Cardiac septum (tissue), 1 donor: ENCODE results near the gene GUCA1A. TPM values are rescaled to one million over a fixed set of nuclear protein-coding genes. Genes with fewer than 3 reads are reported as not detected.
"Not testable (repeated sequence)": the region's sequence is repeated elsewhere in the genome, so short reads cannot be mapped to it uniquely, and the experiment has no call there.

ENCODE experiments used
- DNase-seq: peaks from one replicate; pipeline ENCODE4 v3.0.0-alpha.2; 2020; ENCODE audit warnings: low spot score
- intact Hi-C: fragments of 100-400 bp; cut with DNase I; formaldehyde crosslinking; loops from one replicate; pipeline ENCODE4 v1.14.0; 2022
- total RNA-seq: library from RNA; stranded (reverse); fragmentation: NEBNext Ultra II Directional; extraction: Animal tissue kit (Norgen Biotek cat#: 25700); gene quantifications from one replicate; pipeline ENCODE4 v1.2.1, GENCODE V29; 2021
- donor health status: DM: no; HTN: no; CAD: no.

The GUCA1A gene
- total RNA-seq, 1 donor from 2014 or later = not detected

GRCh38 chr6:42199106-42199981 is 26.2 kb downstream of the GUCA1A start:
- no peak for DNase-seq
- intact Hi-C loops = no loop called here

GRCh38 chr6:42200035-42200434 is 26.9 kb downstream of the GUCA1A start:
- intact Hi-C loops = no loop called here
- DNase-seq = no peak

- intact Hi-C loops = no loop called here
- DNase-seq = no peak
These were observed 28.2 kb downstream of the GUCA1A start for GRCh38 chr6:42201382-42201781.

DNA sequence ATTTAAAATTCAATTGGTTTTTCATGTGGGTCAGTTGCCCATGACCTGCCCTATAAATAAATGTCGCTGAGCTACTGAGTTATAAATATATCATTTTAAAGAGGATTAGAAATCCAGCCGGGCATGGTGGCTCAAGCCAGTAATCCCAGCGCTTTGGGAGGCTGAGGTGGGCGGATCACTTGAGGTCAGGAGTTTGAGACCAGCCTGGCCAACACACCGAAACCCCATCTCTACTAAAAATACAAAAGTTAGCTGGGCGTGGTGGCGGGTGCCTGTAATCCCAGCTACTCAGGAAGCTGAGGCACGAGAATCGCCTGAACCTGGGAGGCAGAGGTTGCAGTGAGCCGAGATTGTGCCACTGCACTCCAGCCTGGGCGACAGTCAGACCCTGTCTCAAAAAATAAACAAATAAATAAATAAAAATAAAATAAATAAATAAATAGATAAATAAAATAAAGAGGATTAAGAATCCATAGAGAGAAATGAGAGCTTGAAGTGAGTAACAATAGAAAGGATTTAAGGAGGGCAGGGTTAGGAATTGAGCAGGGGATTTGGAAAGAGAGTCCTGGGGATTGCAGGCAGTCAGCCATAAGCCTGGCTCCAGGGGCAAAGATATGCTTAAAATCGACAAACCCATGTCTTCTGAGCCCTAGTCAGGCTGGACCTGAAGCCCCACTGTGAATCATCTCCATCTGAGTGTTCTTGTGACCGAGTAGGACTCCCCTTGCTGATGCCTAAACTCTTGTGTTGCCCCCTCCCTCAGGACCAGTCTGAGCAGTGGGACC is 29.2 kb downstream of the GUCA1A start:
- intact Hi-C loops, DNase-seq: not testable (repeated sequence)

- intact Hi-C loops = no loop called here
- DNase-seq = no peak
These were observed 30.0 kb downstream of the GUCA1A start for GRCh38 chr6:42203183-42203582.

DNA sequence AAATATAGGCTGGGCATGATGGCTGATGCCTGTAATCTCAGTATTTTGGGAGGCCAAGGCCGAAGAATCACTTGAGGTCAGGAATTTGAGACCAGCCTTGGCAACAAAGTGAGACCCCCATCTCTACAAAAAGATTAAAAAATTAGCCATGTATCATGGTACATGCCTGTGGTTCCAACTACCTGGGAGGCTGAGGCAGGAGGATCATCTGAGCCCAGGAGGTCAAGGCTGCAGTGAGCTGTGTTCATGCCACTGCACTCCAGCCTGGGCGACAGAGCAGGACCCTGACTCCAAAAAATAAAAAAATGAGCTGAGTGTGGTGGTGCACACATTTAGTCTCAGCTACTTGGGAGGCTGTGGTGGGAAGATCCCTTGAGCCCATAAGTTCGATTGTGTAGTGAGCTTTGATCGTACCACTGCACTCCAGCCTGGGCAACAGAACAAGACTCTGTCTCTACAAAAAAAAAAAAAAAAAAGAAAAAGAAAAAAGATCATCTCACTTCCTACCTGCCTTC is 31.7 kb downstream of the GUCA1A start:
- intact Hi-C loops = no loop called here
- DNase-seq = no peak

DNA sequence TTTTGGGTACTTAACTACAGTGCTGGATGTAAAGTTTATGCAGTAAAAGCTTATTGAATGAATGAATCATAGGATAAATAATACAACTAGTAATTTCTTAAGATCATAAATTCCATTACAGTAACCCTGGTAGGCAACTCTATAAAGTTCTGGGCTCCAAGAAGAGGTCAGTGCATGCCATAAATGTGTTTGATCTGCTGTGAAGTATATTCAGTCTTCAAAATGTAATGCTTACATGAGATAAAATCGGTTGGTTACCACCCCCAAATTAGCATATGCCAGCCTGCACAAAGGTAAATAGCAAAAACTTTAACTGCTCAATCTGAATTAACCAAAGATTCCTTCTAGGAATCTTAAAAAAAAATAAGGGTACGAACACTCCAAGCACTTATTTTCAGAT is 34.4 kb downstream of the GUCA1A start:
- intact Hi-C loops, DNase-seq: not testable (repeated sequence)

- intact Hi-C loops = loop anchor here (5.0 kb wide), 1 partner anchor 133 kb away; no protein-coding TSS in a partner anchor
- DNase-seq = no peak
These were observed 37.4 kb downstream of the GUCA1A start for GRCh38 chr6:42210551-42210950.

- intact Hi-C loops = loop anchor here (5.0 kb wide), 1 partner anchor 134 kb away; no protein-coding TSS in a partner anchor
- DNase-seq = no peak
These were observed 38.6 kb downstream of the GUCA1A start for GRCh38 chr6:42211726-42212125.

DNA sequence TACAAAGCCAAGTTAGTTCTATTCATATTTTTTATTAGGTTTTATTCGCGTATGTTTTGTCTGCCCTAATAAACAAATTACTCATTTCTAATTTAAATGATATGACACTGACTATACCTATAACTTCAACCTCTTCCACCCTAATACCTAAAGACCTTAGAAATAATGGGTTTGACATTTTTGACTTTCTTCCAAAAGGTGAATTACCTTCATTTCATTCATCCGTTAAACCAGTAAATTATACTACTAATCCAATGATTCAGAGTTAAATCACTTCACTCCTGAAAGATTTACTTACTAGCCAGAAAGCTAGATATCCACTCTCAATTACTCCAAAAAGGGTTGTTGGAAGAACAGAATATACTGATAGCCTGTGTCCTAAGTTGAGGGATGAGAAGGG is 39.3 kb downstream of the GUCA1A start:
- DNase-seq = no peak
- intact Hi-C loops = loop anchor here (5.0 kb wide), 1 partner anchor 135 kb away; no protein-coding TSS in a partner anchor

DNA sequence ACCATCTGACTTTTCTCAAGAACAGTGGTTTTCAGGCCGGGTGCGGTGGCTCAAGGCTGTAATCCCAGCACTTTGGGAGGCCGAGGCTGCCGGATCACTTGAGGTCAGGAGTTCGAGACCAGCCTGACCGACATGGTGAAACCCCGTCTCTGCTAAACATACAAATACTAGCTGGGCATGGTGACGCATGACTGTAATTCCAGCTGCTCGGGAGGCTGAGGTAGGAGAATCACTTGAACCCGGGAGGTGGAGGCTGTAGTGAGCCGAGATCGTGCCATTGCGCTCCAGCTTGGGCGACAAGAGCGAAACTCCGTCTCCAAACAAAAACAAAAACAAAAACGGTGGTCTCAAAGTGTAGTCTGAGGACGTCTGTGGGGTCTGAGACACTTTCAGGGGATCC is 43.3 kb downstream of the GUCA1A start:
- intact Hi-C loops = loop anchor here (5.0 kb wide), 2 partner anchors 294 to 331 kb away; partner anchors contain the start of genes BYSL and MED20
- not testable (repeated sequence) for DNase-seq

DNA sequence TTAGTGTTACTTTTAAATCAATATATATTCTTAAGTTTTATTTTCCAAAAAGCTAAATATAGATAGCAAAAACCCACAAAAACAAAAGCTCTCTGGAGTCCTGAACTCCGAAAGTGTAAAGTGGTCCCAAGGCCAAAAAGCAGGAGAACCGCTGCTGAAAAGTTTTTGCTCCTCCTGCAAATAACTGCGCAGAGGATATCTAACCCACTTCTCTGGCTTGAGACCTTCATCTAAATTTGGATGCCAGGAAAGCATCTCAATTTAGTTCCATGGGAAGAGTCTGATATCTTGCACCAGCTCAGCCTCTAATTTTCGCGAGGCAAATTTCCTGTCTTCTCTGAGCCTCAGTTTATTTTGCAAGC is 44.0 kb downstream of the GUCA1A start:
- DNase-seq = no peak
- intact Hi-C loops = loop anchor here (1.0 to 5.0 kb wide), 3 partner anchors 295 to 430 kb away; partner anchors contain the start of genes BYSL, MED20 and TOMM6

GRCh38 chr6:42217519-42218367 is 44.6 kb downstream of the GUCA1A start, which contains the start of gene MRPS10:
Gene MRPS10 (minus strand): TSS chr6:42217861. CDS start chr6:42217849, 12 bp downstream.
- intact Hi-C loops = loop anchor here (1.0 to 5.0 kb wide), 3 partner anchors 295 to 430 kb away; partner anchors contain the start of genes BYSL, MED20 and TOMM6
- DNase-seq = peak; percentile 97

GRCh38 chr6:42220807-42221206 is 47.6 kb downstream of the GUCA1A start:
- DNase-seq = no peak
- intact Hi-C loops = no loop called here

GRCh38 chr6:42221546-42221945 is 48.4 kb downstream of the GUCA1A start:
- intact Hi-C loops = no loop called here

GRCh38 chr6:42222448-42222847 is 49.3 kb downstream of the GUCA1A start:
- no peak for DNase-seq
- intact Hi-C loops = no loop called here

More at GRCh38 chr6:42221546-42221945, 48.4 kb downstream of the GUCA1A start:
- DNase-seq = no peak

DNA sequence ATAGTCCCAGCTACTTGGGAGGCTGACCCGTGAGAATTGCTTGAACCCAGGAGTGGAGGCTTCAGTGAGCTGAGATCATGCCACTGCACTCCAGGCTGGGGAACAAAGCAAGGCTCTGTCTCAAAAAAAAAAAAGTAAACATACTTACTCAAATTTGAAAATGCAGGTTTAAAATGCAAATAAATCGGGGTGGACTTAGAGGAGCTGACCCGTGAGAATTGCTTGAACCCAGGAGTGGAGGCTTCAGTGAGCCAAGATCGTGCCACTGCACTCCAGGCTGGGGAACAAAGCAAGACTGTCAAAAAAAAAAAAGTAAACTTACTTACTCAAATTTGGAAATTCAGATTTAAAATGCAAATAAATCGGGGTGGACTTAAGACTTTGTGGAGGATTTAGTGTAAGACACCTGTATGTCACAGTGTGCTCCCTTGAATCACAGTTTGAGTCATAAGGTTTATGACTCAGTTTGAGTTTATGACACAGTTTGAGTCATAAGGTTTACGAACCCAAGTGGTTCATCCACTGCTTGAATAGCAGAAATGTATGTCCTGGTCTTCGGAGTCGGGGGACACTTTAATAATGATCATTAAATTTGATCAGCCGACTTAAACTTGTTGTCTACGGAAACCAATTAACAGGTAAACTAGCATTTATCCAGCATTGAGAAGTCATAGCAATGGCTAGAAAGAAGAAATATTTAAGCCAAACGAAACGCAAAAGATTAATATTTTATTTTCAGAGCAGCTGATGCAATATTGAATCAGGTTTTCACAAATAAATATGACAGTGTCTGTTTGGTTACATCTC is 51.3 kb downstream of the GUCA1A start:
- no peak for DNase-seq
- intact Hi-C loops = no loop called here

DNA sequence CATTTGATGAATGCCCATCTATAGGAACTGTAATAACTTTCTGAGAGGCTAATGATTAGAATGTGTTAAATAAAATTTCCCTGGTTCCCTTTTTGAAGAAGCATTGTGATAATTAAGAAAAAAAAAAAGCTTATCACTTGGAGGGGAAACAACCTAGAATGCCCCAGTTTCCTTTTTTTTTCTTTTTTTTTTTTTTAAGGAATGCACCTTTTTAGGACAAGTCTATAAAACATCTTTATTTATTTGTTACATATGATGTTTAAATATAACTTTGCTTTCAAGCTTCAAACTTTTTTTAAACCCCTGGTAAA is 51.8 kb downstream of the GUCA1A start:
- intact Hi-C loops = no loop called here

More for the DNA sequence above, 51.8 kb downstream of the GUCA1A start:
- DNase-seq = no peak
